Measurements from ENCODE around the gene CAMTA1.
A peak's percentile ranks its signal among the peaks of the same experiment; 100 is the strongest.

Gene CAMTA1

GRCh38 chr1:7269525-7269924 is 484.3 kb downstream of the CAMTA1 start:
- no peak for DNase-seq

- no peak for DNase-seq
Measured at GRCh38 chr1:7274256-7274655, 489.0 kb downstream of the CAMTA1 start.

- no peak for DNase-seq
Measured at GRCh38 chr1:7278045-7278444, 492.8 kb downstream of the CAMTA1 start.

GRCh38 chr1:7278827-7279765 is 493.8 kb downstream of the CAMTA1 start:
- no peak for DNase-seq

- DNase-seq = no peak
Measured at GRCh38 chr1:7279769-7280168, 494.5 kb downstream of the CAMTA1 start.

- peak; percentile 8 for DNase-seq
Measured at GRCh38 chr1:7280347-7280960, 495.2 kb downstream of the CAMTA1 start.

GRCh38 chr1:7281821-7282220 is 496.6 kb downstream of the CAMTA1 start:
- DNase-seq = no peak

- no peak for DNase-seq
Measured at GRCh38 chr1:7284839-7285435, 499.7 kb downstream of the CAMTA1 start.

GRCh38 chr1:7285856-7286454 is 500.7 kb downstream of the CAMTA1 start:
- DNase-seq = no peak

- no peak for DNase-seq
Measured at GRCh38 chr1:7287013-7287412, 501.8 kb downstream of the CAMTA1 start.

GRCh38 chr1:7288992-7289391 is 503.7 kb downstream of the CAMTA1 start:
- no peak for DNase-seq

GRCh38 chr1:7289694-7290093 is 504.4 kb downstream of the CAMTA1 start:
- DNase-seq = no peak

GRCh38 chr1:7290971-7291970 is 506.0 kb downstream of the CAMTA1 start:
- DNase-seq = no peak

- DNase-seq = no peak
Measured at GRCh38 chr1:7292036-7292681, 506.9 kb downstream of the CAMTA1 start.

GRCh38 chr1:7292714-7293419 is 507.6 kb downstream of the CAMTA1 start:
- no peak for DNase-seq

GRCh38 chr1:7293702-7294629 is 508.7 kb downstream of the CAMTA1 start:
- DNase-seq = no peak

GRCh38 chr1:7294636-7295035 is 509.4 kb downstream of the CAMTA1 start:
- DNase-seq = no peak

GRCh38 chr1:7295946-7296345 is 510.7 kb downstream of the CAMTA1 start:
- no peak for DNase-seq

- no peak for DNase-seq
Measured at GRCh38 chr1:7296968-7297367, 511.7 kb downstream of the CAMTA1 start.

GRCh38 chr1:7298145-7298544 is 512.9 kb downstream of the CAMTA1 start:
- no peak for DNase-seq

All from NCI-H1105 treated with DMSO at 0.1 percent for 48 hours (cell line).